SJSA1 (cell line): ENCODE results near the gene CENPT. TPM values are rescaled to one million over a fixed set of nuclear protein-coding genes. Genes with fewer than 3 reads are reported as not detected.

Source experiments
- DNase-seq, 2 experiments: peaks; one replicate each; pipeline ENCODE4 v3.0.0-alpha.2; 2015 to 2020; ENCODE audit warnings: low spot score in 2 of 2, low read depth in 1 of 2
- H3K27ac ChIP-seq: fragments of 250-450 bp; sonication (Bioruptor Pico); 2 replicates; pipeline ENCODE4 v1.5.1; 2020; ENCODE audit warnings: mild to moderate bottlenecking, moderate library complexity
- H3K27me3 ChIP-seq: fragments of 250-450 bp; sonication (Bioruptor Pico); replicated peaks from 2 replicates; pipeline ENCODE4 v1.5.1; 2020; ENCODE audit warnings: mild to moderate bottlenecking, moderate library complexity
- H3K36me3 ChIP-seq: fragments of 250-450 bp; sonication (Bioruptor Pico); 2 replicates; pipeline ENCODE4 v1.5.1; 2020; ENCODE audit warnings: mild to moderate bottlenecking
- H3K4me1 ChIP-seq: fragments of 250-450 bp; sonication (Bioruptor Pico); replicated peaks from 2 replicates; pipeline ENCODE4 v1.6.1; 2021; ENCODE audit warnings: mild to moderate bottlenecking
- H3K4me3 ChIP-seq: fragments of 250-450 bp; sonication (Bioruptor Pico); 2 replicates; pipeline ENCODE4 v1.5.1; 2020; ENCODE audit warnings: mild to moderate bottlenecking
- H3K9me3 ChIP-seq: fragments of 250-450 bp; sonication (Bioruptor Pico); replicated peaks from 2 replicates; pipeline ENCODE4 v1.5.1; 2020; ENCODE audit warnings: mild to moderate bottlenecking
- total RNA-seq: library from RNA; depleted of rRNA; stranded (reverse); fragments of >200 nt; shearing (Covaris generic); gene quantifications from 2 replicates; pipeline ENCODE4 v1.2.3, GENCODE V29; 2014

Gene CENPT
- total RNA-seq, 1 experiment from 2014 or later: 31.9 TPM

DNA sequence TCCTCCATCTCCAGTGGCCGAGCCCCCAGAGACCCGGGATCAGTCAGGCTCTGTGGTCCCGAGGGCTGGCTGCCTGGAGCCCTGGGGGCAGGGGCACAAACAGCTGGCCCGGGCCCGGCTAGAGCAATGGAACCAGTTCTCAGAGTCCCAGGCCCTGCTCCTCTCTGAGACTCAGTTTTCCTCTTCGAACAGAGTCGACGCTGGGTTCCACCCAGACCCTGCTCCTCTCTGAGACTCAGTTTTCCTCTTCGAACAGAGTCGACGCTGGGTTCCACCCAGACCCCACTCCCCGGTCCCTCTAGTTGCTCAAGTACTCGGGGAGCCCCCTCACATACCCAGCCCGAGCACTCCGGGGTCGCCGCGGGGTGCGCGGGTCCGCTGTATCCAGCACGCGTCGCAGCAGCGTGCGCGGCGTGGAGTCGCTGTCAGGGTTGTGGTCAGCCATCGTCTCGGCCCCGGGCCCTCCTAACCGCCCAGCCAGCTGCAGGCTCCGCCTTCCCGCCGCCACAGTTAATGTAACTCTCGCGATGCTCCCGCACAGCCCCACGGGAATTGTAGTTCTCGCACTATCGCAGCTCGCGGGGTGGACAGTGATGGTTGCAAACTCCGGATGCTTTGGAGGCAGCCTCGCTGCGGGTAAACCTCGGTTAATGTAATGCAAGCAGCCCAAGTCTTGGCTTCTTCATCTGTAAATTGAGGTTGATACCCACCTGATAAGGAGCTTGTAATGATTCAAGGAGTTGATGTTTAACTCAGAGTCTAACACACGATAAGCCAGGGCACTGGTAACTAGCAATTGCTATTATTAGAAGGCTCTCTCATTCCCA lies 13.9 kb downstream of the CENPT start:
- H3K9me3 ChIP-seq: no peaks in the 10 kb centered on the region
- H3K4me3 ChIP-seq: peak overlapping the region; percentile 65
- H3K36me3 ChIP-seq: peaks cover 38% of the 10 kb centered on the region
- H3K4me1 ChIP-seq: peaks cover 5% of the 10 kb centered on the region; the same call in 1 of the 2 replicates
- no peaks in the 10 kb centered on the region for H3K27me3 ChIP-seq
- peak; percentile 84 to 93 for DNase-seq
- H3K27ac ChIP-seq: peak overlapping the region; percentile 50

DNA sequence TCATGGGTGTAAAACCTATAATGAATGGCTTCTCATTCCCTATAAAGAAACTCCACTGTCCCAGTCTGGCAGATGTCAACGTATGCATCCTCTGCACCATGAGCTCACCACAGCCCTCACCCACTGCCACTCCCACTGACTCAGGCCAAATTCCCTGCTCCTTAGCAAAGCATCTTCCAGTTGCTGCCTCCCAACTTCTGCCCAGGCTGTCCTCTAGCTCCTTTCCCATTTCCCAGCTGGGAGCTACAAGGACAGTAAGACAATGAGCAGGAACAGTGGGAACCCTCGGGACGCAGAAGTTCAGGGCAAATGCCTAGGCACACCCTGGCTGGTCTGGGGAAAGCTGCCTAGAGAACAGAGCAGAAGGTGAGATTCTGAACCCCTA lies 14.5 kb downstream of the CENPT start:
- Histone ChIP-seq H3K4me1 (peaks cover 5% of the 10 kb centered on the region; the same call in 1 of the 2 replicates), H3K27me3 (no peaks in the 10 kb centered on the region), H3K27ac (peak overlapping the region; percentile 50), H3K4me3 (peak overlapping the region; percentile 65), H3K9me3 (no peaks in the 10 kb centered on the region), H3K36me3 (peaks cover 43% of the 10 kb centered on the region)
- peak; percentile 37 to 63 for DNase-seq

DNA sequence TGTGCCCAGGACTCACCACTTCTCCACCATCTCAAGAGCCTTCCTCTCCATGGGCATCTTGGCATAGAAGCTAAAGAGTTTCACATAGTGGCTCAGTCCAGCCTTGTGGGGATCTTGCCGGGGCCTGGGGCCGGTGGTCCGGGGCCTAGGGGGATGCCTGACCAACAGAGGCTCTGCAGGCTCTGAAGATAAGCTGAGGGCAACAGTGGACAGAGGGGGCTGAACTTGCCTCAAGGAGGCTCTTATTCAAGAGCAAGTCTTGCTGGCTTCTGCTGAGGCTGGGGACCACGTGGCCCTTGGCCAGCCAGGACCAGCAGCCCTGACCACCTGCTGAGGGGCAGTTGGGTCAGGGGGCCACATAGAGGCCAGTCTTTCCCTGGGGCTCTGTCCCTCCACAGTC lies 18.8 kb downstream of the CENPT start:
- peaks cover 59% of the 10 kb centered on the region for H3K36me3 ChIP-seq
- DNase-seq: no peak
- no peaks in the 10 kb centered on the region for H3K9me3 ChIP-seq
- peaks cover 5% of the 10 kb centered on the region; the same call in 1 of the 2 replicates for H3K4me1 ChIP-seq
- H3K4me3 ChIP-seq: no peak overlapping the region
- H3K27ac ChIP-seq: no peak overlapping the region
- no peaks in the 10 kb centered on the region for H3K27me3 ChIP-seq

DNA sequence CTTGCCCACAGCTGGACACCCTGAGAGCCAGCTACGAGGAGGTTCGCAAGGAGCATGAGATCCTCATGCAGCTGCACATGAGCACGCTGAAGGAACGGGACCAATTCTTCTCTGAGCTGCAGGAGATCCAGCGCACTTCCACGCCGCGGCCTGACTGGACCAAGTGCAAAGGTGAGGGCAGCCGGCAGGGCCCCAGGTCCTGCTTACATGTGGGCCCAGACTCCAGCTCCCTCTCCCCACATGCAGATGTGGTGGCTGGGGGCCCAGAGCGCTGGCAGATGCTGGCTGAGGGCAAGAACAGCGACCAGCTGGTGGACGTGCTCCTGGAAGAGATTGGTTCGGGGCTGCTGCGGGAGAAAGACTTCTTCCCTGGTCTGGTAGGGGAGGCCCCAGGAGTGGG lies 21.6 kb downstream of the CENPT start:
- Histone ChIP-seq H3K27me3 (no peaks in the 10 kb centered on the region), H3K36me3 (peaks cover 43% of the 10 kb centered on the region)

DNA sequence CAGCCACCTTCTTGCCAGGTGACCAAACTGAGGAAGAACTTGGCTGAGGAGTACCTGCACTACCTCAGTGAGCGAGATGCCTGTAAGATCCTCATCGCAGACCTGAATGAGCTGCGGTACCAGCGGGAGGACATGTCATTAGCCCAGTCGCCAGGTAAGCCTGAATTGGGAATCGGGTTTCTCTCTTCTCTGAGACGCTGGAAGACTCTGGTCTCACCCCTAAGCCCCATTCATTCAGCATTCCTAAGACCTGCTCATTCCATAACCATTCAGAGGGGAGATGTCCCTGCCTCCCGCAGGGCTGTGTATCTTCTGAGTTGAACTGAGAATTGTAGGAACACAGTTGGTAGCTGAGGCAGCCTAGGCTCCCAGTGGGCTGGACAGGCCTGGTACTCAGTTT lies 22.4 kb downstream of the CENPT start:
- peaks cover 35% of the 10 kb centered on the region for H3K36me3 ChIP-seq
- no peaks in the 10 kb centered on the region for H3K27me3 ChIP-seq
- no peaks in the 10 kb centered on the region for H3K4me1 ChIP-seq
- no peak overlapping the region for H3K4me3 ChIP-seq
- DNase-seq: no peak
- no peaks in the 10 kb centered on the region for H3K9me3 ChIP-seq
- H3K27ac ChIP-seq: no peak overlapping the region

More for the DNA sequence above, 21.6 kb downstream of the CENPT start:
- no peaks in the 10 kb centered on the region for H3K9me3 ChIP-seq
- no peak overlapping the region for H3K4me3 ChIP-seq
- no peak overlapping the region for H3K27ac ChIP-seq
- DNase-seq: no peak
- H3K4me1 ChIP-seq: no peaks in the 10 kb centered on the region

DNA sequence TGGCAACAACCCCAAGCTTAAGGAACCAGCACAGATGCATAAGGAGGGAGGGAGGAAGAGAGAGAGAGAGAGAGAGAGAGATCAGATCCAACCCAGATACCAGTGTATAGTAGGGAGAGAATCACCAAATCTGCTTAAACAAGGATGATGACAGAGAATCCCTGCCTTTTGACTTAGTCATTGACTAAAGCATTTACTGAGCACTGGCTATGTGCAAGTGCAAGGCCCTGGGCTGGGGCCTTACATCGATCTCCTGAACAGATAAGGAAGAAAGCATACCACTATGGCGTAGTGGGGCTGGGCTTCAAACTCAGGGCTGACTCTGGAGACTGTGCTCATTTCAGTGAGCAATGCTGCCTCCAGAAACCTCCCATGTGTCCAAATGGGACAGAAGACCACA lies 25.0 kb downstream of the CENPT start:
- Histone ChIP-seq H3K27ac (no peak overlapping the region), H3K9me3 (no peaks in the 10 kb centered on the region), H3K27me3 (no peaks in the 10 kb centered on the region), H3K4me1 (no peaks in the 10 kb centered on the region), H3K36me3 (peaks cover 13% of the 10 kb centered on the region), H3K4me3 (no peak overlapping the region)
- no peak for DNase-seq

DNA sequence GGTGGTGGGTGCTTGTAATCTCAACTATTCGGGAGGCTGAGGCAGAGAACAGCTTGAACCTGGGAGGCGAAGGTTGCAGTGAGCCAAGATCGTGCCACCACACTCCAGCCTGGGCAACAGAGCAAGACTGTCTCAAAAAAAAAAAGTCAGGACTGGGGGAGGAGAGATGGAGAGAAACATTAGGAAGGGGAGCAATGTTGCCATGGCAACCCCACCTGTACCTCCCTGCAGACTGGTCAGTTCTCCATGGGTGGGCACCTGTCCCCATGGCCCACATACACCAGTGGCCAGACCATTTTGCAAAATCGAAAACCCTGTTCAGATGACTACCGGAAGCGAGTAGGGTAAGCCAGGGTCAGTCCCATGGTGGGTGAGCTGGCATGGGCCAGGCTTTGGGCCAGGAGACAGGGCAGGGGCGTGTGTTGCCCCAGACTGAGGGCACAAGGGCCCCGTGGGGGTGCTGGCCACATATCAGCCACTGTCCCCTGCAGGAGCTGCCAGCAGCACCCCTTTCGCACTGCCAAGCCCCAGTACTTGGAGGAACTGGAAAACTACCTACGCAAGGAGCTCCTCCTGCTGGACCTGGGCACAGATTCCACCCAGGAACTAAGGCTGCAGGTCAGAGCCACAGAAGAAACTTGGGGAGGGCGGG lies 26.8 kb downstream of the CENPT start:
- no peak for DNase-seq
- H3K27me3 ChIP-seq: no peaks in the 10 kb centered on the region
- no peaks in the 10 kb centered on the region for H3K4me1 ChIP-seq
- no peaks in the 10 kb centered on the region for H3K9me3 ChIP-seq
- H3K36me3 ChIP-seq: peaks cover 3% of the 10 kb centered on the region; the same call in 1 of the 2 replicates
- no peak overlapping the region for H3K27ac ChIP-seq
- no peak overlapping the region for H3K4me3 ChIP-seq

DNA sequence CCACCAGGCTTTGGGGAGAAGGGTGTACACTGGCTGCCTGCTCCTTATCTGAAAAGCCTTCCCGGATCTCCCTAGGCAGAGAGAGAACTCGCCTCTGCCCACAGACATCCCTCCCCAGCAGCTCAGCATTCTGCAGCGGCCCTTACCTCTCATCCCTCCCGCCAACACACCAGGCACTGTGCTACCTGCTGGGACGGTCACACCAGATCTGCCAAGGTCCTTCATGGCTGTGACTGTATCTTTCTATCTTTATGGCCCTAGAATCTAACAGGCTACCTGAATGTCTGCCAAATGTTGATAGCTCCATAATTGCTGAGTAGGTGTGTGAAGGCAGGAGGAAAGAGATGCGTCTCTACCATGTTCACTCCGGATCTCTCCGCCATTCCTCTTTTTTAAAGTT lies 32.9 kb downstream of the CENPT start:
- no peaks in the 10 kb centered on the region for H3K36me3 ChIP-seq
- no peaks in the 10 kb centered on the region for H3K9me3 ChIP-seq
- DNase-seq: no peak
- H3K27ac ChIP-seq: no peak overlapping the region
- no peaks in the 10 kb centered on the region for H3K27me3 ChIP-seq
- no peak overlapping the region for H3K4me3 ChIP-seq
- no peaks in the 10 kb centered on the region for H3K4me1 ChIP-seq

DNA sequence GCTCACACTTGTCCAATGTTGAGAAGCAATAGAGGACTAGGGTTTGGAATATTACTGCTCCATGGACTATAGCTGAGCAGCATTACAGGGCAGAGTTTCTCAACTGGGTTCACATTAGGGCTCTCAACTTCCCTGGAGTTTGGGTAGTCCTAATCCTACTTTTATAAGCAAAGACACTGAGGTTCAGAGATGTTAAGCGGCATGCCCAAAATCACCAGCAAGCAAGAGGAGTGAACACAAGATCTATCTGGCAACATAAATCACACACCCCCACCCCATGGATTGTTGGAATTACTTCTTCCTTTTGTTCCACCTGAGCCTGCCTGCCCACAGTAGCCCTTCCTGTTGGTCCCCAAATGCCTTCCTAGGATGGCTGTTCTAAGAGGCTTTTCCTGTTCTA lies 35.6 kb downstream of the CENPT start:
- Histone ChIP-seq H3K36me3 (no peaks in the 10 kb centered on the region), H3K27ac (no peak overlapping the region), H3K9me3 (no peaks in the 10 kb centered on the region), H3K27me3 (no peaks in the 10 kb centered on the region), H3K4me3 (no peak overlapping the region), H3K4me1 (0 out of 2 replicates have a peak, but pooled peaks cover 5% of the 10 kb centered on the region)
- no peak for DNase-seq

DNA sequence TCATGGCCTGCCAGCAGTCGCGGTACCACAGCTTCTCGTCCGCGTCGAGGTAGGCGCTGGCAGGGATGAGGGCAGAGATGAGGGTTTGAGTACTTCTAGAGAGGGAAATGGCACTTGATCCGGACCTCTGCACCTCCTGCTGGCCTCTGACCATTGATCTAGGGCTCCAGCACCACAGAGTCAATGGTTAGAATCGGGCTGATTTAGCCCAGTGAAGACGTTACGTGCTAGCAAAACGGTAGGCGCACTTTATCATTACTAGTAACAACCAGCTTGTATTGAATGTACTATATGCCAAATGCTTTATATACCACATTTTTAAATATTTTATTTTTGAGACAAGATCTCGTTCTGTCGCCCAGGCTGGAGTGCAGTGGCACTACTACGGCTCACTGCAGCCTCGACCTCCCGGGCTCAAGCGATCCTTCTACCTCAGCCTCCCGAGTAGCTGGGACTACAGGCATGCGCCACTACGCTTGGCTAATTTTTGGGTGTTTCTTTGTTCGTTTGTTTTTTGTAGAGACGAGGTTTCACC lies 40.3 kb downstream of the CENPT start:
- H3K36me3 ChIP-seq: peaks cover 26% of the 10 kb centered on the region
- H3K9me3 ChIP-seq: no peaks in the 10 kb centered on the region
- no peak for DNase-seq
- H3K27ac ChIP-seq: no peak overlapping the region
- peaks cover 17% of the 10 kb centered on the region for H3K4me1 ChIP-seq
- H3K4me3 ChIP-seq: peak overlapping the region; percentile 71
- H3K27me3 ChIP-seq: no peaks in the 10 kb centered on the region

DNA sequence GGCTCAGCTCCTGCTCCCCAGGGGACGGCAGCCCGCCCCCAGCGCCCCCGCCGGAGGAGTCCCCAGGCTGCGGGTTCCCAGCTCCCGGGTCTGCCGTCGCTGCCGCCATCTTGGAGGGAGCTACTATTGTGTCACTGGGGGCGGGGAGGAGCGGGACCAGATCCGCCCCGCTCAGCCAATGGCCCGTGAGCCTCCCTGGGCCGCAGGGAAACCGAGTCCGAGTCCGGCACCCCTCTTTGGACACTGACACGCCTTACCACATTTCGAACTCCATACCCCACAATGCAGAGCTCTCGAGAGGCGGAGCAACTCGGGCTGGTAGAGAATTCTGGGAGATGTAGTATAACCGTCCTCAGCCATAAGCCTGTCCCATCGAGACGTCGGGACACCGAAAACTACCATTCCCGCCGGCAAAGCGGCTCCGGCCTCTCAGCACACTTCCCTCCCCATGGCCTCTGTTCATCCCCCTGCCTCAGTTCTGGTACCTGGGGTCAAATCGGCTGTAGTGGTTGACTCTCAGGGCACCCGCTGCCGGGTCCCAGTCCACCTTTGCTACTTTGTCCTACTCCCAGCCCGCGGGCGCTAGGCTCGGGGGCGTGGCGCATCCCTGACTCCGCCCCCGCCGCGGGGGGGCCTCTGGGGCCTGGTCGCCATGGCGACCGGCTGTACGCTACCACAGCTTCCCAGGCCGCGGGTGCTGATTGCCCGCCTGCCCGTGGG lies 40.9 kb downstream of the CENPT start, which contains the start of the genes RANBP10 and TSNAXIP1:
Gene RANBP10 (minus strand): TSS at position 133 of the 720 bp plus-strand sequence. CDS start 24 bp downstream, at position 109.
Gene TSNAXIP1 (plus strand): TSS at position 462 of the 720 bp plus-strand sequence. CDS start 261 bp downstream, outside the sequence.
- H3K4me1 ChIP-seq: peaks cover 17% of the 10 kb centered on the region
- DNase-seq: peak; percentile 98 to 99
- peak within 1 kb of the TSS; percentile 71 for H3K4me3 ChIP-seq
- H3K36me3 ChIP-seq: peaks cover 28% of the 10 kb centered on the region
- H3K27ac ChIP-seq: peak within 1 kb of the TSS; percentile 24
- H3K9me3 ChIP-seq: no peaks in the 10 kb centered on the region
- H3K27me3 ChIP-seq: no peaks in the 10 kb centered on the region

DNA sequence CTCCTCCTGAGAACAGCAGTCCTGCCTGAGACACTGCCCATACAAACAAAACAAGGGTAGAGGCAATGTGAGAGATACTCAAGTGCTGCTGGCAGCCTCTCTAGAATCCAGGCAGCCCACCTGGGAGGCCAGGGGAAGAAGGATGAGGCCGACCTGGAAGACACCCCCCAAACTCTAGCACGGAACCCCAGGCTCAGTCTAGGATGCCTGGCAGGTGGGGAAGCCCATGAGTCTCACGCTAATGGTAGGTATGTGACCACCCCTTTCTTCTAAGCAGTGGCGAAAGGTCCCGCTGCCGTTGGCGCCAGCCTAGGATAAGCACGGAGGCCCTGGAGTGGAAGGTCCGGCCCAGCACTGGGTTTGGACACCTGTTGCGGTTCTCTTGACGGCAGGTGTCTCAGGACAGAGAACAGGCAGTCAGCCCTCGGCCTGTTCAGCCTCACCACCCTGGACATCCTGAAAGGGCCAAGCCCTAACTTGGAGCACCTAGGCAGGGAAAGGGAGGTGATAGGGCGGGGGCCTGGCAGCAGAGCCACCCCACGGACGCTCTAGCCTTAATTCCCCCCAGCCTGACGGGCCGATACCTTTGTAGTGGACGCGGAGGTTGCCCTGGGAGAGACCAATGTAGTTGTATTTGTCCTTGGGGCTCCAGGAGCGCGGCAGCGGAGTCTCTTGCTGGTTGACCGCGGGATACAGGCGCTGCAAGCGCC lies 41.6 kb downstream of the CENPT start:
- Histone ChIP-seq H3K27ac (peak overlapping the region; percentile 24), H3K27me3 (no peaks in the 10 kb centered on the region), H3K4me1 (peaks cover 17% of the 10 kb centered on the region), H3K4me3 (peak overlapping the region; percentile 71), H3K9me3 (no peaks in the 10 kb centered on the region), H3K36me3 (peaks cover 35% of the 10 kb centered on the region)
- DNase-seq: no peak
